WTC11 (cell line): Measurements from ENCODE around the gene RUSF1.

Source experiments
- ATF1 ChIP-seq: sonication (generic); formaldehyde crosslinking; IDR thresholded peaks from 2 replicates; pipeline ENCODE4 v1.8.1; 2023; ENCODE audit warnings: mild to moderate bottlenecking, moderate library complexity, missing genetic modification reagents
- CREB1 ChIP-seq: sonication (generic); formaldehyde crosslinking; IDR thresholded peaks from 2 replicates; pipeline ENCODE4 v1.8.0; 2023; ENCODE audit warnings: mild to moderate bottlenecking, missing genetic modification reagents
- CTCF ChIP-seq: fragments of 200-600 bp; IDR thresholded peaks from 2 replicates; pipeline ENCODE4 v1.8.0; 2022; ENCODE audit warnings: antibody characterized with exemption
- JUN ChIP-seq: sonication (generic); formaldehyde crosslinking; IDR thresholded peaks from 2 replicates; pipeline ENCODE4 v1.8.0; 2023; ENCODE audit warnings: mild to moderate bottlenecking, missing genetic modification reagents
- KAT7 ChIP-seq: sonication (generic); formaldehyde crosslinking; IDR thresholded peaks from 2 replicates; pipeline ENCODE4 v1.8.1; 2023; ENCODE audit warnings: missing genetic modification reagents, mild to moderate bottlenecking, borderline replicate concordance
- MAX ChIP-seq: sonication (generic); formaldehyde crosslinking; IDR thresholded peaks from 2 replicates; pipeline ENCODE4 v1.8.0; 2022; ENCODE audit warnings: mild to moderate bottlenecking, missing genetic modification reagents
- SMAD4 ChIP-seq: sonication (generic); formaldehyde crosslinking; IDR thresholded peaks from 2 replicates; pipeline ENCODE4 v1.8.0; 2022; ENCODE audit warnings: mild to moderate bottlenecking, missing genetic modification reagents
- TCF7 ChIP-seq: sonication (generic); formaldehyde crosslinking; IDR thresholded peaks from 2 replicates; pipeline ENCODE4 v1.8.0; 2022; ENCODE audit warnings: mild to moderate bottlenecking, low read depth, missing genetic modification reagents, moderate library complexity
- USF1 ChIP-seq: sonication (generic); formaldehyde crosslinking; IDR thresholded peaks from 2 replicates; pipeline ENCODE4 v1.8.0; 2022; ENCODE audit warnings: mild to moderate bottlenecking, missing genetic modification reagents
- USF2 ChIP-seq: sonication (generic); formaldehyde crosslinking; IDR thresholded peaks from 2 replicates; pipeline ENCODE4 v1.8.1; 2023; ENCODE audit warnings: mild to moderate bottlenecking, missing genetic modification reagents, moderate library complexity
- ZNF263 ChIP-seq: sonication (generic); formaldehyde crosslinking; IDR thresholded peaks from 2 replicates; pipeline ENCODE4 v1.8.1; 2022; ENCODE audit warnings: low read depth, mild to moderate bottlenecking, moderate library complexity, missing genetic modification reagents
- ZNF317 ChIP-seq: sonication (generic); formaldehyde crosslinking; IDR thresholded peaks from 2 replicates; pipeline ENCODE4 v1.8.1; 2023; ENCODE audit warnings: low read depth, mild to moderate bottlenecking, moderate library complexity, missing genetic modification reagents, borderline replicate concordance
- ZSCAN18 ChIP-seq: fragments of 250-450 bp; sonication (Bioruptor Pico); IDR thresholded peaks from 2 replicates; pipeline ENCODE4 v2.1.2; 2022; ENCODE audit warnings: mild to moderate bottlenecking, moderate library complexity

GRCh38 chr16:31474773-31475738 lies 33.1 kb downstream of the RUSF1 start:
- TF ChIP-seq CTCF, result no peak
- no peak for TF ChIP-seq TCF7 (CRISPR knock-in tag)
- no peak for TF ChIP-seq JUN (CRISPR knock-in tag)
- no peak for TF ChIP-seq ATF1 (CRISPR knock-in tag)
- TF ChIP-seq ZNF317 (CRISPR knock-in tag), result no peak
- no peak for TF ChIP-seq MAX
- no peak for TF ChIP-seq ZSCAN18 (CRISPR knock-in tag)
- TF ChIP-seq USF1, result no peak
- TF ChIP-seq ZNF263 (CRISPR knock-in tag), result no peak
- TF ChIP-seq USF2 (CRISPR knock-in tag), result no peak
- no peak for TF ChIP-seq KAT7 (CRISPR knock-in tag)
- TF ChIP-seq SMAD4 (CRISPR knock-in tag), result no peak
- TF ChIP-seq CREB1 (CRISPR knock-in tag), result no peak
